ENCODE measurements around the gene CRY1. TPM values are rescaled to one million over a fixed set of nuclear protein-coding genes. Genes with fewer than 3 reads are reported as not detected.

The CRY1 gene
- total and polyA plus RNA-seq, 9 of the 15 experiments (the other 6 are each of a cell fraction or from before 2014, with no cell fraction given): 8.7 to 33.3 (median 25.2) TPM

- Histone ChIP-seq H3K36me3 (ENCODE audit: control insufficient read depth, insufficient read depth, low read length) (peaks cover 23% of the 10 kb centered on the region; the same call in 2 of the 3 replicates), H3K9me1 (ENCODE audit: control insufficient read depth, insufficient read depth, low read length) (no peaks in the 10 kb centered on the region), H3K9me3 (replicated peaks; ENCODE audit: control insufficient read depth, insufficient read depth, low read depth, low read length) (no peaks in the 10 kb centered on the region), H3K4me1 (replicated peaks in 1 of 2; ENCODE audit: control insufficient read depth in 2 of 2, insufficient read depth in 2 of 2, low read length in 2 of 2) (peaks cover 0 to 4% of the 10 kb centered on the region in 2 experiments; a peak in 2 of 5 replicates), H3K27me3 (ENCODE audit: control insufficient read depth in 2 of 2, insufficient read depth in 2 of 2, low read length in 2 of 2) (no peaks in the 10 kb centered on the region), H3K4me3 (no peak overlapping the region), H3K4me2 (ENCODE audit: insufficient read depth, low read length) (no peak overlapping the region), H3K9ac (ENCODE audit: insufficient read depth in 1 of 2, low read depth in 2 of 2, low read length in 2 of 2) (no peak overlapping the region), H4K20me1 (replicated peaks; ENCODE audit: control insufficient read depth, insufficient read depth, low read length) (no peaks in the 10 kb centered on the region; the same call in 1 of the 2 replicates), H3K27ac (ENCODE audit: extremely low read depth, low read depth, low read length) (no peak overlapping the region), H3K79me2 (ENCODE audit: control insufficient read depth, insufficient read depth, low read length) (peaks cover 83% of the 10 kb centered on the region), H2AFZ (ENCODE audit: low read depth, low read length) (no peak overlapping the region)
- WGBS (ENCODE audit: insufficient coverage, low coverage, missing lambda C conversion rate): 88% methylated on average over 3 of the region's 3 CpGs
- TF ChIP-seq SAP30 (IDR thresholded peaks at IDR 0.05; ENCODE audit: borderline replicate concordance, insufficient read depth, low read depth, low read length, poor library complexity, severe bottlenecking) (no peak), HMG20A (CRISPR knock-in tag; conservative IDR thresholded peaks at IDR 0.05) (no peak), THRA (IDR thresholded peaks at IDR 0.05) (no peak), ADNP (tag; IDR thresholded peaks at IDR 0.05) (no peak), IRF2 (CRISPR knock-in tag; IDR thresholded peaks at IDR 0.05) (no peak), PML (IDR thresholded peaks at IDR 0.05; ENCODE audit: low read length) (no peak)
- CTCF ChIA-PET (ENCODE audit: low intra/inter-chr PET ratio): no interaction called here
- intact Hi-C loops (cut with micrococcal nuclease): no loop called here
- in situ Hi-C loops (cut with MboI): no loop called here
- no peak for ATAC-seq
- no peak for FAIRE-seq
- BruUV-seq (replicated peaks): no TSS peak
- no peak for DNase-seq (ENCODE audit: extremely low read depth in 1 of 4, low spot score in 3 of 4)
- POLR2A ChIA-PET: interaction anchor here (0.6 to 1.3 kb wide), 2 partner anchors 16 to 24 kb away, joined by 3 to 5 read pairs; no protein-coding TSS in a partner anchor
These were observed 132.9 kb downstream of the CRY1 start for GRCh38 chr12:106960443-106960842.

Data from K562 (cell line).